HG03095 (cell line): ENCODE results near the gene NMNAT3.

ENCODE experiments used
- ATAC-seq: cut with Tn5 transposase; IDR thresholded peaks from one replicate; pipeline ENCODE4 v1.9.1; 2021; ENCODE audit warnings: moderate library complexity; ENCODE audit not compliant: unreplicated experiment

Gene NMNAT3

GRCh38 chr3:139523718-139524117 is 154.1 kb downstream of the NMNAT3 start:
- ATAC-seq: no peak

DNA sequence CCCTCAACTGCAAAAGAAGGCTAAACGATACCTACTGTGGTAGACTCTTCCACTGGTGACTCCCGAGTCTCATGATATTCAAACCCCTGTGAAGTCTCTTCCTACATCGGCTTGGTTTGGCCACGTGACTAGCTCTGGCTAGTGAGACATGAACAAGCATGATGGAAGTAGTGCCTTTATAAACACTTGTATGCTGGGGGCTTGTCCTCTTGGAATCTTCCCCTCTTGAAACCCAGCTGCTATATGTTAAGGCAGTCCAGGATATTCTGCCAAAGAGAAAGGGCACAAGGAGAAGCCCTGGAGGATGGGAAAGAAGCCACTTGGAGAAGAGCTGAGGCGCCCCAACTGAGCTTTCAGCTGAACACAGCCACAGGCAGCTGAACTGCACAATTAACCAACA is 154.6 kb downstream of the NMNAT3 start:
- ATAC-seq: no peak

DNA sequence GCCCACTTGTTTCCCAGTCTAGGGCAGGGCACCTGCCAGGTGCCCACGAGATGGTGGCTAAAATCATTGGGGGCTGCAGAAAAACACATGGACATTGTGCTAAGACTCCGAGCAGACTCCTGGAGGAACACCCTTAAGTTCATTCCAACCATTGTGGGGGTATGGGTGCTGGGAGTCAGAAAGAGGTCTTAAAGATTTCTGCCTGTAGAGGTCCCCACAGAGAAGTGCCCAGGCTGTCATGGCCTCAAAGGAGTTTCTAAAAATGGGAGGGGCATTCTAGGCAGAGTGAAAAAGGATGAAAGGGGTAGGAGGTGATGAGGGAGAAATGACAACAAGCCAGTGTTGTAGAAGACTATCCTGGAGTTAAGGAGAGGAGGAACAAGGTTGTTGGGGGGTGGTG is 155.4 kb downstream of the NMNAT3 start:
- no peak for ATAC-seq

DNA sequence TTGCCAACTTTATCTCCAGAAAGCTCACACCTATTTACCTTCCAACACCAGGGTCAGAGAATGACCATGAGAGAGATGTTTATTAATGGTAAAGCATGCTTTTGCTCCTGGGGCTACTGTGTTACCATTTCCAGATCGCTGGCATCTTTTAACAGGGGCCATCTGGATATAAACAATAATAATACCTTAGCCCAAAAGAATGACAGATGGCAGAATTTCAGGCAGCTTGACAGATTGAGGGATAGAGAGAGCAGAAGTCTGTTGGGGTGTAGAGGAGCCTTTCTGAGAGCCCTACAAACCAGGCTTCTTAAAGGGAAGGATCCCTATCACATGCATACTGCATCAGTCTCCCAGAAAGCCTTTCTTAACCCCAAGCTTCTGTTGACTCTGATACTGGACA is 156.0 kb downstream of the NMNAT3 start:
- ATAC-seq: no peak

DNA sequence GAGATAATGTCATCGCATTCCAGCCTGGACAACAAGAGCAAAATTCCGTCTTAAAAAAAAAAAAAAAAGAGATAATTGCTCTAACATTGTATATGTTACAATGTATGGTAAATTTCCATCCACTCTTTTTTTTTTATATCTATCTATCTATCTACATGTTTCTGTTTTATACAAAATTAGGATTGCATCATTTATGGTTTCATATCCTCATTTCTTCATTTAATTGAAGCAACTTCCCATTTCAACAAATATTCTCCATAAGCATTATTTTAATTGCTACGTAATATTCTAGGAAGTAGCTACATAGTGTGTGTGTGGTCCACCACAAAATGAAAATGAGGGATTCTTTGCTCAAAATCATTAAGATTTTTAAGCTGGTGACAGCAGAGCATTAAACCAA is 156.6 kb downstream of the NMNAT3 start:
- ATAC-seq: no peak

DNA sequence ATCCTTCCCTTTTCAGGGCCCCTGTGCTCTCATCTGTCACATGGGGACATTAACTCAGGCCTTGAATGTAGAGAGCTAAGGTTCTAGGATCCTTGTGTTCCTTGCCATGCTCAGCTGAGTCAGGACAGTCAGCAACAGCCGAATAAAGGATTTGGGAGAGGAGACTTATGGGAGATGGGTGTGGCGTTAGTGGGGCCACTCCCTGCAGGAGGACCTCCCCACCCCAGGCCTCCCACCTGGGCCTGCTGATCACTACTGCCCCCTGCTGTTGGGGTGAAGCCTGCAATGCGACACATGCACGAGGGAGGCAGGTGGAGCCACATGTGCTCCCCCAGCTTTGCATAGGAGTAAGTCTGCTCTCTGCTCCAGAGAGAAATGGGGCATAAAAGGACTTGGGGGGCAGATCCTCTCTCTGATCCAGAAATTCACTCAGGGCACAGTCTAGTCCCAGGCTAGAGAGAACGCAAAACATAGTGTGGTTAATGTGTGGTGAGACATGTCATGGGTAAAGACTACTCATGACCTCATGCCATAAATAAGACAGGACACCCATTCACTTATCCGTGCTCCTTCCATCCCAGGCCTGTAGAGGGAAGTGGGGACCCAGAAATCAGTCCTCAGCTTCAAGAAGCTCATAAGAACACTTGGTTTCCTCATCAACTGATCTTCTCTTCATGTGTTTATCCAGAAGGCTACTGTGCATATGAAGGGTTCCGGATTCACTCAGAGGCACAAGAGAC is 157.6 kb downstream of the NMNAT3 start:
- no peak for ATAC-seq

- ATAC-seq: no peak
Measured at GRCh38 chr3:139518926-139519842, 158.6 kb downstream of the NMNAT3 start.

GRCh38 chr3:139518306-139518705 is 159.5 kb downstream of the NMNAT3 start:
- no peak for ATAC-seq

DNA sequence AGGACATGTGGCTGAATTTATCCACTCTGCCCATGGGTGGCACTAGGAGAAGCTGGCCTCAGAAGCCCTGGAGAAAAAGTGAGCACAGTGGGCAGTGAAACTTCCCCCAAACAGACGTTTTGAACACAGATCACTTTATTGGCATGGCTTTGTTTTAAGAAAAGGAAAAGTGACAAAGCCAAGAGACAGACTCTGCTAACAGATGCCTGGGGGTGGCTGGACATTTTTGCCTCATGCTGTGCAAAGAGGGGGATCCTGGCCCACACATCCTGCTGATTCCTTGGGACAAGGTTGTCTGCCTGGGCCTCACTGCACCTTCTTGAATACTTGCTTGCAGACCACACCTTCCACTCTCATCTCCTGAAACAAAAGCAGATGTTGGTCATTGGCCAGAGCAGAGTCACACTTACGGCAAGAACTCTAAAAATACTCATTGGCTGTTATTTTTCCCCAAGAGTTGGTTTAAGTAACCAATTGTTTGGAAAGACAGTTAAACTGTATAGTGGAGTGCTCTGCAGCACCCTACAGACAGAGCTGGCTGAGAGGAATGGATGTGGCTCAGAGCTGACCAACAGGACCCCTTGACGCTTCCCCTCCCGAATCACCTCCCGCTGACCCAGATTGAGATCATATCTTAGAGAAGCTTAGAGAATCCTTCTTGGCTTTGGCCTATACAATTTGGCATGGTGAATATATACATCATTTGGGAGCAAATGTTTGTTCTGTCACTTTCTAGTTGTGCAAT is 160.3 kb downstream of the NMNAT3 start:
- ATAC-seq: no peak

- ATAC-seq: no peak
Measured at GRCh38 chr3:139514741-139515140, 163.0 kb downstream of the NMNAT3 start.
